Progenitor cell of endocrine pancreas (in vitro differentiated cells): ENCODE results near the gene HBA2. TPM values are rescaled to one million over a fixed set of nuclear protein-coding genes. Genes with fewer than 3 reads are reported as not detected.
"Not testable (repeated sequence)": the region's sequence is repeated elsewhere in the genome, so short reads cannot be mapped to it uniquely, and the experiment has no call there.

Experiments used
- DNase-seq: peaks from one replicate; pipeline ENCODE4 v3.0.0; 2021; ENCODE audit warnings: low spot score; ENCODE audit not compliant: unreplicated experiment
- H3K27ac Mint-ChIP-seq: 2 replicates; pipeline ENCODE4 v1.8.0; 2021; ENCODE audit warnings: mild to moderate bottlenecking, moderate library complexity, mixed read lengths
- H3K27me3 Mint-ChIP-seq: 2 replicates; pipeline ENCODE4 v1.8.0; 2021; ENCODE audit warnings: mixed read lengths
- H3K36me3 Mint-ChIP-seq: 2 replicates; pipeline ENCODE4 v1.8.0; 2022; ENCODE audit warnings: mixed read lengths; ENCODE audit not compliant: insufficient read depth
- H3K4me1 Mint-ChIP-seq: 2 replicates; pipeline ENCODE4 v1.8.0; 2021; ENCODE audit warnings: low read depth, mixed read lengths
- H3K4me3 Mint-ChIP-seq: 2 replicates; pipeline ENCODE4 v1.8.0; 2021; ENCODE audit warnings: low read depth, mild to moderate bottlenecking, moderate library complexity, mixed read lengths
- H3K9me3 Mint-ChIP-seq: 2 replicates; pipeline ENCODE4 v1.8.0; 2021; ENCODE audit warnings: low read depth, mixed read lengths
- CTCF ChIP-seq: fragments of 200-600 bp; sonication (generic); IDR thresholded peaks from one replicate; pipeline ENCODE4 v1.5.0; 2021; ENCODE audit warnings: antibody characterized with exemption, mild to moderate bottlenecking; ENCODE audit not compliant: unreplicated experiment
- total RNA-seq: library from RNA; stranded (reverse); gene quantifications from 2 replicates; pipeline ENCODE4 v1.2.1, GENCODE V29; 2021

HBA2 gene
- total RNA-seq, 1 donor from 2014 or later = not detected

- no peak overlapping the region for H3K4me3 Mint-ChIP-seq
Measured at GRCh38 chr16:162271-162991, 10.2 kb upstream of the HBA2 start.

DNA sequence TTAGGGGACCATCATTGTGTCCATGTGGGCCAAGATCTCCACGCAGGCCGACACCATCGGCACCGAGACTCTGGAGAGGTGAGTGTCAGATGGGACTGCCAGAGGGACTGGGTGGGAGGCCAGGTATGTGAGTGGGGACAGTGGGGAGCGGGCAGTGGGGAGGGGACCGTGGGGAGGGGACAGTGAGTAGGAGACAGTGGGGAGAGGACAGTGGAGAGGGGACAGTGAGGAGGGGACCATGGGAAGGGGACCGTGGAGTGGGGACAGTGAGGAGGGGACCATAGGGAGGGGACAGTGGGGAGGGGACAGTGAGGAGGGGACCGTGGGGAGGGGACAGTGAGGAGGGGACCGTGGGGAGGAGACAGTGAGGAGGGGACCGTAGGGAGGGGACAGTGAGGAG lies 9.5 kb upstream of the HBA2 start:
- not testable (repeated sequence) for H3K27ac Mint-ChIP-seq, DNase-seq, H3K36me3 Mint-ChIP-seq, H3K9me3 Mint-ChIP-seq, H3K4me3 Mint-ChIP-seq, H3K4me1 Mint-ChIP-seq
- H3K27me3 Mint-ChIP-seq = peaks cover 59% of the 10 kb centered on the region

More at GRCh38 chr16:162271-162991, 10.2 kb upstream of the HBA2 start:
- DNase-seq = no peak
- Mint-ChIP-seq H3K36me3 (no peaks in the 10 kb centered on the region), H3K9me3 (no peaks in the 10 kb centered on the region), H3K27ac (no peak overlapping the region), H3K4me1 (no peaks in the 10 kb centered on the region), H3K27me3 (peaks cover 59% of the 10 kb centered on the region)
- TF ChIP-seq CTCF = no peak

GRCh38 chr16:163696-164095 lies 9.0 kb upstream of the HBA2 start:
- H3K4me1 Mint-ChIP-seq, H3K27ac Mint-ChIP-seq, DNase-seq, H3K9me3 Mint-ChIP-seq, H3K4me3 Mint-ChIP-seq, H3K36me3 Mint-ChIP-seq: not testable (repeated sequence)
- peaks cover 61% of the 10 kb centered on the region for H3K27me3 Mint-ChIP-seq

DNA sequence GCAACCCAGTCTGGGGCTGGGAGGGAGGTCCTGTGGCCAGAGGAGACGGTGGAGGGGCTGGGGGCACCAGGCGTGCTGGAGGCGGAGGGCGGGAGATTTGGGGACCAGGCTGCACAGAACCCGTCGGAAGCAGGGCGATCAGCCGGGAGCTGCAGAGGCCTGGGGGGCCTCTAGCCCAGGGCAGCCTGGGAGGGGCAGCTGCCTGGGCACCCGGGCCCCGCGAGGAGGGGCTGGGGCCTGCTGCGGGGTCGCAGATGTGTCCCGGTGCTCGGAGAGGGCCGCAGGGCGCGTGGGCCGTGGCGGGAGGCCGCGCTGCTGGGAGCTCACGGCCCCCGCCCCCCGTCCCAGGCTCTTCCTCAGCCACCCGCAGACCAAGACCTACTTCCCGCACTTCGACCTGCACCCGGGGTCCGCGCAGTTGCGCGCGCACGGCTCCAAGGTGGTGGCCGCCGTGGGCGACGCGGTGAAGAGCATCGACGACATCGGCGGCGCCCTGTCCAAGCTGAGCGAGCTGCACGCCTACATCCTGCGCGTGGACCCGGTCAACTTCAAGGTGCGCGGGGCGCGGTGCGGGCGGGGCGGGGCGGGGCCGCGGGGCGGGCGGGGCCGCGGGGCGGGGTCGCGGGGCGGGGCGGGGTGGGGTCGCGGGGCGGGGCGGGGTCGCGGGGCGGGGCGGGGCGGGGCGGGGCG lies 8.4 kb upstream of the HBA2 start:
- H3K27me3 Mint-ChIP-seq = peaks cover 62% of the 10 kb centered on the region
- not testable (repeated sequence) for DNase-seq, H3K27ac Mint-ChIP-seq, H3K4me3 Mint-ChIP-seq, H3K4me1 Mint-ChIP-seq, H3K36me3 Mint-ChIP-seq, H3K9me3 Mint-ChIP-seq

- H3K36me3 Mint-ChIP-seq = no peaks in the 10 kb centered on the region
- H3K27me3 Mint-ChIP-seq = peaks cover 63% of the 10 kb centered on the region
- H3K27ac Mint-ChIP-seq = no peak overlapping the region
- H3K4me3 Mint-ChIP-seq = no peak overlapping the region
- DNase-seq = no peak
- H3K9me3 Mint-ChIP-seq = no peaks in the 10 kb centered on the region
- TF ChIP-seq CTCF = no peak
- no peaks in the 10 kb centered on the region for H3K4me1 Mint-ChIP-seq
Measured at GRCh38 chr16:164827-165538, 7.7 kb upstream of the HBA2 start.

DNA sequence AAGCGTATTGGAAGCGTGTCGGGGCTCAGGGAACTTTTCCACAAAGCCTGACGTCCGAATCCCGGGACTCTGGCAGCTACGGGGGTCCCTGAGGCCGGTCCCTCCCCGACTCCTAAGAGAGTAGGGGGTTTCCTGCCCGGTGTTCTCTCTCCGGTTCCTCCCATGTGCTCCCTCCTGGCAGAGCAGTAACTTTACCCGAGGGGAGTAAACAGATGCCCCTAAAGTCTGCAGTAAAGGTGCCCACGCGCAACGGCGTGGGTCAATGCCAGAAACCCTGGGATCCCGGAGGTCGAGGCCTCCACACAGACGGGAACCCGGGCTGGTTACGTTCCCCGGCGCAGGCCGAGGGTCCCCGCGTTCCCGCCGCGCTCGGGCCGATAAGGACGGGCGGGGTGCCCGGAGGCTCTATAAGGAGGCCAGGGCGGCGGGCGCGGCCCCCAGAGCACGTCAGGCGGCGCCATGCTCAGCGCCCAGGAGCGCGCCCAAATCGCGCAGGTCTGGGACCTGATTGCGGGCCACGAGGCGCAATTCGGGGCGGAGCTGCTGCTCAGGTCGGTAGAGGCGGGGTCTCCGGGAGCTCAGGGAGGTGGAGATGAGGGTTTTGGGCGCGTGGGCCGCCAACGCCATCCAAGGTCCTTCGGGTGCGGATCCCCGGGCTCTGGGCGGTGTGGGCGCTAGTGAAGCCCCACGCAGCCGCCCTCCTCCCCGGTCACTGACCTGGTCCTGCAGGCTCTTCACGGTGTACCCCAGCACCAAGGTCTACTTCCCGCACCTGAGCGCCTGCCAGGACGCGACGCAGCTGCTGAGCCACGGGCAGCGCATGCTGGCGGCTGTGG lies 6.9 kb upstream of the HBA2 start, which contains the start of gene HBM:
HBM (plus strand) TSS at position 440 of the 836 bp plus-strand sequence; CDS start at position 460, 20 bp downstream.
- Mint-ChIP-seq H3K4me1 (no peaks in the 10 kb centered on the region), H3K4me3 (no peak within 1 kb of the TSS), H3K9me3 (no peaks in the 10 kb centered on the region), H3K27ac (no peak within 1 kb of the TSS), H3K27me3 (peaks cover 70% of the 10 kb centered on the region), H3K36me3 (no peaks in the 10 kb centered on the region)
- no peak for TF ChIP-seq CTCF
- DNase-seq = no peak
